T-helper 1 cell (primary cell): ENCODE results near the gene CRAMP1.
A peak's percentile ranks its signal among the peaks of the same experiment; 100 is the strongest.

Experiments
- DNase-seq, 5 donors: peaks; one replicate each; pipeline ENCODE4 v3.0.0-alpha.2; 2012 to 2020

CRAMP1 gene

DNA sequence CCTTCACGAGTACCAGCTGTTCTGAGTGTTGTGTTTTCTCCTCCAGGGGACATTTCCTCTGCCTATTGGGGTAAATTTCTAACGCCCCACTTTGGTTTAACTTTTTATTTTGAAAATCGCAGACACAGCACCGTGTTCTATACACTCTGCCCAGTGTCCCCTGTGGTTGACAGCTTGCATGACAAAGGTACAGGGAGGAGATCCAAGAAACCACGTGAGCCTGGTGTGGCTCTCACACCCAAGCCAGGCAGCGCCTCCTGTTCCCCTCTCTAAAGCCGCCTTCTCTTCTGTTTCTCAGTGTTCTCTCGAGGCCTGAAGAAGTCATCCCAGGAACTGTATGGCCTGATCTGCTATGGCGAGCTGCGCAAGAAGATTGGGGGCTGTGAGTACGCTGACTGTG, 25.4 kb downstream of the CRAMP1 start:
- DNase-seq, result no peak

DNA sequence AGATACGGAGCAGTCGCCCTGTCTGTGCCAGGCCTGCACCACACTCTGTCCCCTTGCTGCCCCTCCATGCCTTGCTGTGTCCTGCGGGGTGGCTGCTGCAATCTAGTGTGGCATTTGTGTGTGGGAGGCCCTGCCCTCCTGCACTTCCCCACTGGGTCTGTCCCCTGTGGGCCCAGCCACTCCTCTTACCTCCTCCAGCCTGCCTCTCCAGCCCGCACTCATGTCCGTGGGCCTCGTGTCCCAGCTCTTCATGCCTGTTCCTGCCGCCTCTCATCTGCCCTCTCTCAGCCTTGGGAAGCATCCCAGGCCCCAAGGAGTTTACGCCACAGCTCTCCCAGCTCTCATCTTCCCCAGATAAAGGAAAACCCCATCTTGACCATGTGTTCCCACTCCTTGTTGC, 26.6 kb downstream of the CRAMP1 start:
- no peak for DNase-seq

DNA sequence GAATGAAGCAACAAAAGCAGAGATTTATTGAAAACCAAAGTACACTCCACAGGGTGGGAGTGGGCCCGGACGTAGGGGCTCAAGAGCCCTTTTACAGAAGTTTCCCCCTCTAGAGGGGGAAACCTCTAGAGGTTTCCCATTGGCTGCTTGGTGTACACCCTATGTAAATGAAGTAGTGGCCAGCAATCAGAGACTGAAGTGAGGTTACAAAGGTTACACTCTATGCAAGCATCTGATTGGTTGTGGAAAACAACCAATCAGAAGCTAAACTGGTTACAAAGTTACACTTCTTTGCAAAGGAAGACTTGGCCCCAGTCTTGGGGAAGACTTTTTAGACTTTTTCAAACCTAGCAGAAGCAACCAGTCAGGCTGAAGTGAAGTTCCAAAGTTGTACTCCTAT, 27.1 kb downstream of the CRAMP1 start:
- DNase-seq, result no peak

DNA sequence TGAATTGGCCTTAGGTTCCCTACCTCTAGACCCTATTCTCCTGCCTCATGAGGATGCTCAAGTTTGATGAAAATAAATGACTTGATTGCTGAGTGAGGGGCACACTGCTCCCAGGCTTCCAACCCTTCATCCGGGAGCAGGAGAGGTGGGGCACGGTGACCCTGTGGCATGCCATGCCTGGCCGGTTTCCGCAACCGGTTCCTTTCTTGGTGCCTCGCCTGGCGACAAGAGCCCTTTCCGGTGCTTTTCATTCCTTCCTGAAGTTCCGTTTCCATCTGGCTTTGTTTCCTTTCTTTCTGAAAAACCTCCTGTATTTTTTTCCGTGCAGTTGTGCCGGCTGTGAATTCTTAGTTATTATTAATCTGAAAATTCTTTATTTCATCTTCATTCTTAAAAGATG, 27.7 kb downstream of the CRAMP1 start:
- DNase-seq, result no peak

DNA sequence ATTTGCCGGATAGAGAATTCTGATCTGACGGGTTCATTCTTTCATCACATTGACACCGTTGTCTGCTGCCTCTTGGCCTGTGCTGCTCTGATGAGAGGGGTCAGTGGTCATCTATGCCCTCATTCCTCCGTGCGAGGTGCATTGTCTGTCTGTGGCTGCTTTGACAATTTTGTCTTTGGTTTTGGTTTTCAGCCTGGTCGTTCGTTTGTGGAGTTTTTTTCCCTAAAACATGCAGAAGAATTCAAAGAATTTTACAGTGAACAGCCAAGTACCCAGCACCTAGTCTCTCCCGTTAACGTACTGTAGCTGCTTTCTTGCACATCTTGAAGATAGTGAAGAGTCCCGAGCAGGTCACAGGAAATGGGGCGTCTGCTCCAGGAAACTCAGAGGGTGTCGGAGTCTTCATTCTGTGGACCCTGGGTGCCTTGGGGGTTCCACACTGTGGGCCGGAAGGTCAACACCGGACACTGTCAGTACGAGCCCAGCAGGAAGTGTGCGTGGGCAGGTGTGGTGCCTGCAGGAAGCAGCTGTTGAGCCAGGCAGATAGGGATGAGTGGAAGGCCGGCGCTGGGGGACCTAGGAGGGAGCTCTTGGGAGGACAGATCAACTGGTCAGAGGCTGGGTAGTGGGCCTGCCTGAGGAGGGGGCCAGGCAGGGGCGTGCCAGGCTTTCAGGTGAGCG, 28.2 kb downstream of the CRAMP1 start:
- DNase-seq, result no peak

DNA sequence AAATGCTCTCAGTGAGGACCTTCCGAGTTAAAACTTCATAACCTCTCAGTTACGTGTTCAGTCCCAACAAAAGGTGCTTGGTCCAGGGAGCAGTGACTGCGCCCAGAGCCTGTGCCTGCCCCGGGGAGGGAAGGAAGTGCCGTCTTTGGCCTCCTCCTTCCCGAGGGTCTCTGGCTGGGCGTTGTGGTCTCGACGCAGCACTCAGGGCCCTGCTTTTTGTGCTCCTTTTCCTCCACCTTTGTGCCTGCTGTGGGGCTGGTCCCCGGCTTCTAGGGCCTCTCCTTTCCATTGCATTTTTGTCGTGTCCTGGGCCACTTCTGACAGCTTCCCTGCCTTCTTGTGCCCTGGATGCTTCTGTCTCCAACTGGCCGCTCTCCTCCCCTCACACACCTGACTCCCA, 29.1 kb downstream of the CRAMP1 start:
- DNase-seq, result no peak

DNA sequence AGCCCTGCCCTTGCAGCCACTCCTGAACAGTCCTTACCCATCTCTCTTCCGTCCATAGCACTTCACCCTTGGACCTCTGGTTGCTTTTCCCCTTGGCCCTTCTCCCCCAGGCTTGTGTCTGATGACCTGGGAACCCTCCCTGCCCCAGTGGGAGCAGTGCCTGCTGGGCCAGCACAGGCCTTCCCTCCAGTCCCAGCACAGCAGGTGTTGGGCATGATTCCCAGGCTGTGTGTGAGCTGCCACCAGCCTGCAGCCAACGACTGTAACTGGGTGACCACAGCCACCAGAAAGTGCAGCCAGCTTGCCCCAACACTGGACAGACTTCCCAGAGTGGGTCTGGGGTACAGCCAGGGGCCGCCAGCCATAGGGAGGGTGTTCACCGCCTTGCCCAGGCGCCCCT, 30.0 kb downstream of the CRAMP1 start:
- no peak for DNase-seq

DNA sequence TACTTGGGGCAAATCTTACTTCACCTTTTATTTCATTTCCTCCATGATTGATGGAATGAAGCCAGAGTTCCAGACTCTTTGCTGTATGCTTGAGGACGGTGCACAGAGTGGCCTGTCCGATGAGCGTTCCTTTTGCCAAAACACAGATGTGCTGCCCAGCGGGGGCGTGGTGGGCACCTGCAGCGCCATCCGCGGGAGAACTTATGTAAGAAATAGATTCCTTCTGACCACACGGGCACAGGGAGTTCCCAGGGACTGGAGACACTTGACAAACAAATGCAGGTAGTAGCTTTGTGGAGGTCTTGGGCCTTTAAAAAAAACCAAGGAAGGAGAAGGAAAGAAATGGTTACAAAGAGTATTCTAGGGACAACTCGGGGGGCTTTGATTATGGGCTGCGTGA, 30.6 kb downstream of the CRAMP1 start:
- no peak for DNase-seq

DNA sequence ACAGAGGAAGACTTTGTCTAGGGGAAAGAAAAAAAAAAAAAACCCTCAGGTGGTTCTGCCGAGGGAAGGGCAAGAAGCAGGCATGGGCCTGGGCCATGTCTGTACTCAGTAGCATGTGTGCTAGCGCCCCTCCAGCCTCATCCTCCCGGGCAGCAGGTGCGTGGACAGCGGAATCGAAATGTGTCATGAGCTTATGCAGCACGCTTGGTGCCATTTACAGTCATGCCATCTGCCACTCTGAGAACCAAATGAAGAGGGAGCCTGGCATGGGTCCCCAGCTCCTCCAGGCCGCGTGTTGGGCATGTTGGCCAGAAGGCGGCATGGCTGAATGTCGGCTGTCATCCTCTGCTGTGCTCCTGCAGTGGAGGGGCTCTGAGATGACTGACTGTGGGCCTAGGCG, 31.4 kb downstream of the CRAMP1 start:
- no peak for DNase-seq

DNA sequence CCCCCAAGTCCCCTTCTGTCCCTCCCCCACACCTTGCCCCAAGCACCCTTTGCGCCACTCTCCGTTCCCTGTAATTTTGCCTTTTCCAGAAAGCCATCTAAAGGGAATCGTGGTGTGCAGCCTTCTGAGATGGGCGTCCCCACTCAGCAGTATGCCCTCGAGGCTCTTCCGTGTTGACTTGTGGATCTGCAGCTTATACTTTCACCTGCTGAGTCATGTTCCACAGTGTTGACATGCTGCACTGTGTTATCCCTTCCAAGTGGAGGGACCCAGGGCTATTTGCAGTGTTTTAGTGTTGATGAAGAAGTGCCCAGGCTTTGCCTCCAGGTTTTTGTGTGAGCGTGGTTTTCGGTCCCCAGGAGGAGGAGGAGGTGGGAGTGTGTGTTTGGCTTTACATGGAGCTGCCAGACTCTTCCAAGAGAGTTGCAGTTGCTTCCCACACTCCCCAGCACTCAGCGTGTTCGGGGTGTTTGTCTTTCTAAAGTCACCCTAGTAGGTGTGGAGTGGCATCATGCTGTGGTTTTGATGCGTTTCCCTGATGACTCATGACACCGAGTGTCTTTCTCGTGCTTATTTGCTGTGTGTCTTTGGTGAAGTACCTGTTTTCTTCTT, 33.9 kb downstream of the CRAMP1 start:
- peak in 1 of 5 donors; percentile 63 for DNase-seq

DNA sequence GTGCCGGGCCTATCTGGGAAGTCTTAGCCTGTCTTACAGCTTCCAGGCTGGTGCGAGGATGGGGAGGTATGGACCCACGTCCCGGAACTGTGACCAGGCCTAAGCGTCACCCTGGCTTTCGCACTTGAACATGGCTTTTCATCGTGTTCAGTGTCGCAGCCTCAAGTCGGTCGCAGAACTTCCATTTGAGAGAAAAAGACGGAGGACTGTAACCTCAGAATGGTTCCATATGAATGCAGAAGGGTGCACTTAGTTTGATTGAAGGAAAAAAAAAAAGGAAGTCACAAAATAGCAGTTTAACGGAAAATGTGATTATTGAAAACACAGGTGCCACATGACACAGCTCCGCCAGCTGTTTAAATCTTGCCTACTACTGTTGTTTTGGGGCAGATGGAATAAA, 35.7 kb downstream of the CRAMP1 start:
- DNase-seq, result no peak

DNA sequence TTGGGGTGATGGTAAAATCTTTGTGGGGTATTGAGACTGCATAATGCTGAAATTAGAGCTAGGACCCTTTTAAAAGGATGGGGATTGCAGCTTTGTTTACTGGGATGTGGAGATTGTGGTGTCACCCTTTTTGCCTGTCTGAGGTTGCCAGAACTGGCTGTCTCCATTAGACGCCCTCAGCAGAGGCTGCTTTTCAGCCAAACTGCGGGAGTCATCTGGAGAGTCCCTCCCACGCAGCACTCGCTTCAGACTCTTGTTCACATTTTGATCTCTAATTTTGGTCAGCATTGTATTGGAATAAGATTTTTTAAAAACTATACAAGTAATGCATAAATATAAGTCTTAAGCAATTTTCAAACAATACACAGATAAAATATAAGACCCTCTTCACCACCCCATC, 38.0 kb downstream of the CRAMP1 start:
- DNase-seq, result no peak

DNA sequence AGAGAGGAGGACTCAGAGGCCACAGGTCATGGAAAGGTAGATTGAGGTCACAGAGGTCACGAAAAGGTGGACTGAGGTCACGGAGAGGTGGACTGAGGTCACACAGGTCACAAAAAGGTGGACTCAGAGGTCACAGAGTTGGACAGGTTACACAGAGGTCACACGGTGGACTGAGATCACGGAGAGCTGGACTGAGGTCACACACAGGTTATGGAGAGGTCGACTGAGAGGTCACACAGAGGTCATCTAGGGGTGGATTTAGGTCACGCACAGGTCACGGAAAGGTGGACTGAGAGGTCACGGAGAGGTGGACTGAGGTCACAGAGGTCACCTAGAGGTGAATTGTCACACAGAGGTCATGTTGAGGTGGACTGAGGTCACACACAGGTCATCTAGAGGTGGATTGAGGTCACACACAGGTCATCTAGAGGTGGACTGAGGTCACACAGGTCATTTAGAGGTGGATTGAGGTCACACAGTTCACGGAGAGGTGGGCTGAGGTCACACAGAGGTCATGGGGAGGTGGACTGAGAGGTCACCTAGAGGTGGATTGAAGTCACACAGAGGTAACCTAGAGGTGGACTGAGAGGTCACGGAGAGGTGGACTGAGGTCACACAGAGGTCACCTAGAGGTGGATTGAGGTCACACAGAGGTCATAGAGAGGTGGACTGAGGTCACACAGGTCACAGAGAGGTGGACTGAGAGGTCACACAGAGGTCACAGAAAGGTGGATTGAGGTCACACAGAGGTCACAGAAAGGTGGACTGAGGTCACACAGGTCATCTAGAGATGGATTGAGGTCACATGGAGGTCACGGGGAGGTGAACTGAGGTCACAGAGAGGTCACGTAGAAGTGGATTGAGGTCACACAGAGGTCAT, 39.2 kb downstream of the CRAMP1 start:
- no peak for DNase-seq

DNA sequence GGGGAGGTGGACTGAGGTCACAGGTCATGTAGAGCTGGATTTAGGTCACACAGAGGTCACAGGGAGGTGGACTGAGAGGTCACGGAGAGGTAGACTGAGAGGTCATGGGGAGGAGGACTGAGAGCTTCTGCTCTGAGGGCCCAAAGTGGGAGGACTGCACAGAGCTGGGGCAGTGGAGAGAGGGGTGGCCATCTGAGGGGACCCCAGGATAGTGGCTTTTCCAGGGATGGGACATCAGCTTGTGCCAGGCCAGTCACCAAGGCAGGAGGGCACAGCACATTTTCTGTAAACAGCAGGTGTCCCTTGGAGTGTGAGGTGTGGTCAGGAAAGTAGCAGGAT, 39.8 kb downstream of the CRAMP1 start:
- no peak for DNase-seq

DNA sequence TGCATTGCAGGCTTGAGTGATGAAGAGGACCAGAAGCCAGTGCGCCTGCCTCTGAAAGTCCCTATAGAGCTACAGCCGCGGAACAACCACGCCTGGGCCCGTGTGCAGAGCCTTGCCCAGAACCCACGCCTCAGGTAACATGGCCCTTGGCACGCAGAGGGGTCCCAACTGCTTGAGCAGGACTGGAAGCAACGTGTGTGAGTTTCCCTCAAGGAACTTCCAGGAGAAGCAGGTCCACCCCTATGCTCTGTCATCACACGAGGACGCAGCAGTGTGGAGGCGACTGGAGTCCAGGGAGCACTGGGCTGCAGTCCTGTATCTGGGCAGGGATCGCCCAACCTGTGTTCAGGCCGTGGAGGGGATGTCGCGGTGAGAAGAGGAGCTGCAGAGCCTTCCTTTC, 40.9 kb downstream of the CRAMP1 start:
- DNase-seq, result no peak

DNA sequence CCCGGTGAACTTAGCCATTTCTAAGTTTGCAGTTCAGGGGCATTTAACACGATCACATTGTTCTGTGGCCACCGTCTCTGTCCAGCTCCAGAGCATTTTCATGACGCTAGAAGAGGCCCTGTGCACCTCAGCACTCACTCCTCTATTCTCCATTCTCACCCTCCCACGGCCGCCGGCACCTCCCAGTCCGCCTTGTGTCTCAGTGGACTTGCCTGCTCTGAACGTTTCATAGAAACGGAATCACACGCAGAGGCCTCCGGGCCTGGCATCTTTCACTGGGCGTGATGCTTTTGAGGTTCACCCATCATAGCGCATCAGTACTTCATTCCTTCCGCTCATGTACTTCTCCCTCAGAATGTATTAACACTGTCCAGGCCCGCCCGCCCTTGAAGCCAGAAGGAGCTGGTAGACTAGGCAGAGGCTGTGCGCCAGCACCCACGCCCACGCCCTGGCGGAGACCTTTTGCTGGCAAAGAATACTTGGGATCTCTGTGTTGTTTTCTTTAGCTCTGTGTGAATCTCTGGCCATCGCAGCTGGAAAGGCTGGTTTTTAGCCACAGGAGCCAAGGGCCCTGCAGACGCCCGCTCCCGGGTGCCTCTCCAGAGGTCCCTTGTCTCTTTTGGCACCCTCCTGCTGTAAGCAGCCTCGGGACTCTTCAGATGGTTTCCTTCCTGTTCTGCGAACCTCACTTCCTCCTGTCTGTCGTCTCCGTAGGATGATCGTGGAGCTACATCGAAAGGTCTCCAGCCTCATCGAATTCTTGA, 42.5 kb downstream of the CRAMP1 start:
- no peak for DNase-seq

DNA sequence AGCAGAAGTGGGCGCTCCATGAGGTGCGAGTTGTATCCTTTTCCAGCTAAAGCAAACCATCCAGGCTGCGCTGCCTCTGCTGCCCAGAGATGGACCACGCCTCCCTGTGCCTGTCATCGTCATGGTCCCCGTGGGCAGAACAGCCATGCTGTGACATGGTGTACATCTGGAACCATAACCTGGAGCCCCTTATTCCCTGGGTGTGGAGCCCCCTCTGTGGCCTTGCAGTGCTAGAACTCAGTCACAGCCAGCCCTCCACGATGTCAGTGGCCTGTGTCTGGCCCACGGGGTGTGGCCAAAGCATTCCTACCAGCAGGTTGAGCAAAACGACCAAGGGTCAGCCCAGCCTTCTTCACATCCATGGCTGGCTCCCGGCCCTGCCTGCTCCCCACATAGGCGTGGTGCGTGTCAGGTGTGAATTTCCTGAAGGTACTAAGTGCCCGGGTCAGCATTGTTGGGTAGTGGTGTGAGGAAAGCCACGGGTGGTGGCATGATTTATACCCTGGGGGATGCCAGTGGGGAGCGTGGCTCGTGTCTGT, 43.2 kb downstream of the CRAMP1 start:
- no peak for DNase-seq

DNA sequence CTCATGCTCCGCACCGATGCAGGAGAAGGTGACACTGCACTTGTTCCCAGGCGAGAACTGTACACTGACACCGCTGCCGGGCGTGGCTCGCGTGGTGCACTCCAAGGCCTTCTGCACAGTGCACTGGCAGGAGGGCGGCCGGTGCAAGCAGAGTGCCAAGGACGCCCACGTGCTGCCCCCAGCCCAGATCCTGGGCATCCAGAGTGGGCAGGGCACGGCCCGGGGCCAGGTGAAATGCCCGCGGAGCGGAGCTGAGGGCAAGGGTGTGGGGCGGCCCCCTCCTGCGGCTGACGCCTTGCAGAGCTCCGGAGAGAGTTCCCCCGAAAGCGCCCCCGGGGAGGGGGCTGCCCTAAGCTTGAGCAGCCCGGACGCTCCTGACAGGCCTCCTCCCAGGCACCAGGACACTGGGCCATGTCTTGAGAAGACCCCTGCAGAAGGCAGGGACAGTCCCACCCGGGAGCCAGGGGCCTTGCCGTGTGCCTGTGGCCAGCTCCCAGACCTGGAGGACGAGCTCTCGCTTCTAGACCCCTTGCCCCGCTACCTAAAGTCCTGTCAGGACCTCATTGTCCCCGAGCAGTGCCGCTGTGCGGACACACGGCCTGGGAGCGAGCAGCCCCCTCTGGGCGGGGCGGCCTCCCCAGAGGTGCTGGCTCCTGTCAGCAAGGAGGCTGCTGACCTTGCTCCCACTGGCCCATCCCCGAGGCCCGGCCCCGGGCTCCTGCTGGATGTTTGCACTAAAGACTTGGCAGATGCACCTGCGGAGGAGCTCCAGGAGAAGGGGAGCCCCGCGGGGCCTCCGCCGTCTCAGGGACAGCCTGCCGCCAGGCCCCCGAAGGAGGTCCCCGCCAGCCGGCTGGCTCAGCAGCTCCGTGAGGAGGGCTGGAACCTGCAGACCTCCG, 44.0 kb downstream of the CRAMP1 start:
- no peak for DNase-seq

DNA sequence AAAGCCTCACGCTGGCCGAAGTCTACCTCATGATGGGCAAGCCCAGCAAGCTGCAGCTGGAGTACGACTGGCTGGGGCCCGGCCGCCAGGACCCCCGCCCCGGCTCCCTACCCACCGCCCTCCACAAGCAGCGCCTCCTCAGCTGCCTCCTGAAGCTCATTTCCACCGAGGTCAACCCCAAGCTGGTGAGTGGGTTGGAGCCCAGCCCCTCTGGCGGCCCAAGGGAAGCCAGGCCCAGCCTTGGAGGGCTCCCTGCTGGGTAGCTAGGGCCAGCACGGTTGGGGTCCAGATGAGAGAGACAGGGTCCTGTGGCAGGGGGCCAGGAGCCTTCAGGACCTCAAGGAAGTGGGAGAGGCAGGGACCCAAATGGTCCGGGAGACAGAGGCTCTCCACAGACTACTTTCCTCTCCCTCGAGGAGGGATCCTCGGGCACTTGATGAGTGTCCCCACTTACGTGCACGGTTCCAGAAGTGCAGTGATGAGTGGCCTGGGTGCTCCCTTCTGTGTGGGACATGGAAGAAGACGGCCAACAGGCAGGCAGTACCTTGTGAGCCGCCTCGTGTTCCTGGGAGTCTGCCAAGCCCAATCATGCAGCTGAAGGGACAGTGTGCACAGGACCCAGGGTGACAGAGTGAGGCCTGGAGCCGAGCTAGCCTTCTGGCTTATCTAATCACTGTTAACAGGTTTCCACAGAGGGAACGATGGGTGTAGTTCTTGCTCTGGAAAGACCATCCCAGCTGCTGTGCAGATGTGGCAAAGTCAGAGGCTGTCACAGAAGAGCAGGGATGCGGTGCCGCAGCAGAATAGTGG, 44.9 kb downstream of the CRAMP1 start:
- no peak for DNase-seq

DNA sequence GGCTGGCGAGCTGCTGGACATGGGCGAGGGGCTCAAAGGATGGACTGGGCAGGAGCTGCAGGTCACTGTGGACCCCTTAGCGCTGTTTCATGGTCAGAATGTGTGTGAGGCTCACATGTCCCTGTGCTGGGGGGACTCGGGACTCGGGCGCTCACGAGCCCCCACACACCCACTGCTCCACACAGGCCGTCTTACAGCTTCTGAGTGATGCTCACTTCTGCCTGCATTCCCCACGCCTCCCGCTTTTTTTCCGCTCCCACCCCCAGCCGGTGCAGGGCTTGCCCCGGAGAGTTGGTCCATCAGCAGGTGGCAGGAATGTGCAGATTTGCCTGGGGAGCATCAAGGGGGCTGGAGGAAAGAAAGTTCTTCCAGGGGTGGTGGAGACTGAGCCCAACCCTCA, 45.7 kb downstream of the CRAMP1 start:
- no peak for DNase-seq

DNA sequence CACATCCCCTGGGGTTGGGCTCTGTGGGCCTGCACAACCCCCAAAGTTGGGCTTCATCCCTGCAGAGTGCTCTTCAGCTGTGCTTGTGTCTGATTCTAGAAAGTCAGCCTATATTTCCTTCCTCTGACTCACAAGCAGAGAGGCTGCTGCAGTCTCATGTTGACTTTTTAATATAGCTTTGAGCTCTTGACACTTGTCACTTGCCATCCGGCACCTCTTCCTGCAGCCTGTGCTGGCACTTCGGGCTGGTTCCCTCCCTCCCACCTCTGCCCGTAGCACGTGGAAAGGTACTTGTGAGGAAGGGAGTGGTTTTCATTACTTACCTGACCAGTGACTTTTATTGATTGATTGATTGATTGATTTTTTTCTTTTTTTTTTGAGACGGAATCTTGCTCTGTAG, 46.9 kb downstream of the CRAMP1 start:
- peak in 1 of 5 donors; percentile 22 for DNase-seq
